PFSK-1 (cell line): ENCODE measurements around the gene MOB1B.

Experiments
- FOXP2 ChIP-seq: optimal IDR thresholded peaks from 2 replicates; pipeline ENCODE3; 2011; ENCODE audit warnings: borderline replicate concordance, control low read depth, inconsistent platforms; ENCODE audit not compliant: insufficient read depth; ENCODE audit errors: extremely low read length, extremely low read depth
- POLR2AphosphoS5 ChIP-seq: IDR thresholded peaks from 2 replicates; pipeline ENCODE4 v1.6.1; 2012; ENCODE audit warnings: low read depth, mild to moderate bottlenecking, control low read depth, low read length, moderate library complexity
- SIN3A ChIP-seq: IDR thresholded peaks from 2 replicates; pipeline ENCODE4 v1.6.1; 2012; ENCODE audit warnings: mild to moderate bottlenecking, low read length, moderate library complexity, borderline replicate concordance; ENCODE audit not compliant: insufficient read depth
- TAF1 ChIP-seq: IDR thresholded peaks from 2 replicates; pipeline ENCODE4 v1.6.1; 2012; ENCODE audit warnings: low read length, control low read depth, borderline replicate concordance; ENCODE audit not compliant: insufficient read depth
- TF ChIP-seq, protein P1 (sequence below), 2 experiments: IDR thresholded peaks; 2 replicates each; pipeline versions ENCODE4 v1.6.1 to v1.8.0; 2011 to 2012; ENCODE audit warnings: low read depth in 2 of 2, low read length in 2 of 2, control low read depth in 1 of 2, inconsistent platforms in 1 of 2, mild to moderate bottlenecking in 1 of 2, moderate library complexity in 1 of 2; ENCODE audit not compliant: insufficient read depth in 1 of 2

- TF ChIP-seq TAF1 = no peak
- no peak for TF ChIP-seq POLR2AphosphoS5
- no peak for TF ChIP-seq SIN3A
- TF ChIP-seq, protein P1, sequence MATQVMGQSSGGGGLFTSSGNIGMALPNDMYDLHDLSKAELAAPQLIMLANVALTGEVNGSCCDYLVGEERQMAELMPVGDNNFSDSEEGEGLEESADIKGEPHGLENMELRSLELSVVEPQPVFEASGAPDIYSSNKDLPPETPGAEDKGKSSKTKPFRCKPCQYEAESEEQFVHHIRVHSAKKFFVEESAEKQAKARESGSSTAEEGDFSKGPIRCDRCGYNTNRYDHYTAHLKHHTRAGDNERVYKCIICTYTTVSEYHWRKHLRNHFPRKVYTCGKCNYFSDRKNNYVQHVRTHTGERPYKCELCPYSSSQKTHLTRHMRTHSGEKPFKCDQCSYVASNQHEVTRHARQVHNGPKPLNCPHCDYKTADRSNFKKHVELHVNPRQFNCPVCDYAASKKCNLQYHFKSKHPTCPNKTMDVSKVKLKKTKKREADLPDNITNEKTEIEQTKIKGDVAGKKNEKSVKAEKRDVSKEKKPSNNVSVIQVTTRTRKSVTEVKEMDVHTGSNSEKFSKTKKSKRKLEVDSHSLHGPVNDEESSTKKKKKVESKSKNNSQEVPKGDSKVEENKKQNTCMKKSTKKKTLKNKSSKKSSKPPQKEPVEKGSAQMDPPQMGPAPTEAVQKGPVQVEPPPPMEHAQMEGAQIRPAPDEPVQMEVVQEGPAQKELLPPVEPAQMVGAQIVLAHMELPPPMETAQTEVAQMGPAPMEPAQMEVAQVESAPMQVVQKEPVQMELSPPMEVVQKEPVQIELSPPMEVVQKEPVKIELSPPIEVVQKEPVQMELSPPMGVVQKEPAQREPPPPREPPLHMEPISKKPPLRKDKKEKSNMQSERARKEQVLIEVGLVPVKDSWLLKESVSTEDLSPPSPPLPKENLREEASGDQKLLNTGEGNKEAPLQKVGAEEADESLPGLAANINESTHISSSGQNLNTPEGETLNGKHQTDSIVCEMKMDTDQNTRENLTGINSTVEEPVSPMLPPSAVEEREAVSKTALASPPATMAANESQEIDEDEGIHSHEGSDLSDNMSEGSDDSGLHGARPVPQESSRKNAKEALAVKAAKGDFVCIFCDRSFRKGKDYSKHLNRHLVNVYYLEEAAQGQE (IDR thresholded peaks at IDR 0.05; ENCODE audit: insufficient read depth in 1 of 2, low read depth in 2 of 2, low read length in 2 of 2) = no peak
- no peak for TF ChIP-seq FOXP2
These were observed 8.4 kb upstream of the MOB1B start for GRCh38 chr4:70893790-70894189.
